ENCODE results near the gene SPOCK3.

DNA sequence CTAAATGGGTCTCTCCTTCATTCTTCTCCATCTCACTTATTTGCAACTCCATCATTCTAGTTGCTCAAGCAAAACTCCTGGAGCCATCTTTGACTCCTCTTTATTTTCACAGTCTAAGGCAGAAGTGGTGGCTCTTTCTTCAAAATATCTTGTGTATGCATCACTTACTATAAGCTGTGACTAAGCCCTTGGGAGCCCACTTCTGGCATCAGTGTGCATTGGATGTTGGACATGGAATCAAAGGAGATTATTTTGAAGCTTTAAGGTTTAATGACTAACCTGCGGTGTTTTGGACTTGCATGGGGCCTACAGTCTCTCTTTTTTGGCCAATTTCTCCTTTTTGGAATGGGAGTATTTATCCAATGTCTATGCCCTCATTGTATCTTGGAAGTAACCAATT, 276.8 kb downstream of the SPOCK3 start:
- TF ChIP-seq POLR2A (IDR thresholded peaks at IDR 0.05; ENCODE audit: low read depth, low read length): no peak
- TF ChIP-seq POLR2AphosphoS5 (IDR thresholded peaks at IDR 0.05; ENCODE audit: low read depth, low read length): no peak
